Measurements from ENCODE around the gene TRMT61B. TPM values are rescaled to one million over a fixed set of nuclear protein-coding genes. Genes with fewer than 3 reads are reported as not detected.

TRMT61B gene
- 21.9 TPM for total RNA-seq
- long read RNA-seq, transcript TRMT61B-201 (7 exons, 1,836 nt) = major isoform, 26 of 40 reads
- long read RNA-seq, partial matches to known transcripts = 0 of 40 reads
- long read RNA-seq, other reads (novel, unspliced or antisense) = 14 of 40 reads

DNA sequence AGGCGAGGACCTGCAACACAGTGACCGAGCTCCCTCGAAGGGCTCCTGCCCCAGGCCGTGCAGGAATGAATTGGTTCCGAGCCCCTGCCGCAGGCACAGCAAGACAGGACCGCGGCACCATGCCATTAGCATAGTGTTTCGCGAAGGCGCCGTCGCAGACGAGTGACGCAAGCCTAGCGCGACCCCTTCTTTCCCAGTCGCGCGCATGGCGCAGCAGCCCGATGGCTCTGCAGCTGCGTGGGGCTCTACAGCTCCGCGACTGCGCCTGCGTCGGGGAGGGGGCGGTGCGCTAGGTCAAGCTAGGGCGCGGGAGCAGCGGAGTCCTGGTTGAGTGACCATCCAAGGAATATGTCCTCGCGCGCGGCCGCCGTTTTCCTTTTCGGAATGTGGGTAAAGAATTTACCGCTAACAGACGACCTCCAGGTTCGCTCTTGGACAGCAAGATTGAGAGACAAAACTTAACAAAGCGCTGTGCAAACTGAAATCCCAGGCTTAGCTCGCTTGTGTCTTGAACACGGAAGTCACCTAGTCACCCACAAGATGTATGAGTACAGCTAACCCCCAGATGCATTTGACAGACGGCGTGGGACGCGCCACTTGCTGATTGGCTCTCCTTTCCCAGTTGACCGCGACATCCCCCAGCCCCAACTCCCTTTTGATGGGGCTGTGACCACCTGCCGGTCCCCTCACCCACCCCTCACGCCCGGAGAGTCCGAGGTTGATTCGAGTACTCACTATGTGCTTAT lies at the start of gene TRMT61B:
TRMT61B (minus strand) TSS at position 164 of the 746 bp plus-strand sequence; CDS start at position 132, 32 bp downstream.
- TF ChIP-seq, protein P1, sequence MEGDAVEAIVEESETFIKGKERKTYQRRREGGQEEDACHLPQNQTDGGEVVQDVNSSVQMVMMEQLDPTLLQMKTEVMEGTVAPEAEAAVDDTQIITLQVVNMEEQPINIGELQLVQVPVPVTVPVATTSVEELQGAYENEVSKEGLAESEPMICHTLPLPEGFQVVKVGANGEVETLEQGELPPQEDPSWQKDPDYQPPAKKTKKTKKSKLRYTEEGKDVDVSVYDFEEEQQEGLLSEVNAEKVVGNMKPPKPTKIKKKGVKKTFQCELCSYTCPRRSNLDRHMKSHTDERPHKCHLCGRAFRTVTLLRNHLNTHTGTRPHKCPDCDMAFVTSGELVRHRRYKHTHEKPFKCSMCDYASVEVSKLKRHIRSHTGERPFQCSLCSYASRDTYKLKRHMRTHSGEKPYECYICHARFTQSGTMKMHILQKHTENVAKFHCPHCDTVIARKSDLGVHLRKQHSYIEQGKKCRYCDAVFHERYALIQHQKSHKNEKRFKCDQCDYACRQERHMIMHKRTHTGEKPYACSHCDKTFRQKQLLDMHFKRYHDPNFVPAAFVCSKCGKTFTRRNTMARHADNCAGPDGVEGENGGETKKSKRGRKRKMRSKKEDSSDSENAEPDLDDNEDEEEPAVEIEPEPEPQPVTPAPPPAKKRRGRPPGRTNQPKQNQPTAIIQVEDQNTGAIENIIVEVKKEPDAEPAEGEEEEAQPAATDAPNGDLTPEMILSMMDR (IDR thresholded peaks at IDR 0.05; ENCODE audit: borderline replicate concordance) = no peak
- Histone ChIP-seq H3K4me1 (peaks cover 51% of the 10 kb centered on the region), H3K4me3 (peak within 1 kb of the TSS; percentile 85), H3K36me3 (no peaks in the 10 kb centered on the region), H3K27me3 (ENCODE audit: low read depth) (peaks cover under 1% of the 10 kb centered on the region), H3K9me3 (replicated peaks) (no peaks in the 10 kb centered on the region), H3K27ac (replicated peaks) (peak within 1 kb of the TSS; percentile 91)
- peak; percentile 98 for DNase-seq
- intact Hi-C loops (cut with micrococcal nuclease) = no loop called here

DNA sequence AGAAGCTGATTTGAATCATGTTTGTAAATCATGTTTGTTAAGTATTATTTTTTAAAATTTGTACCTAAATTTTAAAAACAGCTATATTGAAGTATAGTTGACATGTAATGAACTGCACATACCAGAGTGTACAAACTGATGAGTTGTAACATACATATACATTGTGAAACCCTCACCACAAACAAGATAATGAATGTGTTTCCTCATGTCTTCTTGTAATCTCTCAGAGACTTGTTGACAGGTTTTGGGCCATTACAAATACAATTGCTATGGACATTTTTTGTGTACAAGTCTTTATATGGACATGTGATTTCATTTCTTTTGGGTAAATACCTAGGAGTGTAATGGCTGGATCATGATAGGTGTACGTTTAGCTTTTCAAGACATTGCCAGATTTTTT lies 45.8 kb upstream of the TRMT61B start:
- H3K4me3 ChIP-seq = no peak overlapping the region
- no peaks in the 10 kb centered on the region for H3K4me1 ChIP-seq
- TF ChIP-seq, protein P1 (IDR thresholded peaks at IDR 0.05; ENCODE audit: borderline replicate concordance) = no peak
- intact Hi-C loops (cut with micrococcal nuclease) = no loop called here
- peaks cover 73% of the 10 kb centered on the region for H3K36me3 ChIP-seq
- no peak overlapping the region for H3K27ac ChIP-seq (replicated peaks)
- no peaks in the 10 kb centered on the region for H3K27me3 ChIP-seq (ENCODE audit: low read depth)
- H3K9me3 ChIP-seq (replicated peaks) = no peaks in the 10 kb centered on the region
- DNase-seq = no peak

DNA sequence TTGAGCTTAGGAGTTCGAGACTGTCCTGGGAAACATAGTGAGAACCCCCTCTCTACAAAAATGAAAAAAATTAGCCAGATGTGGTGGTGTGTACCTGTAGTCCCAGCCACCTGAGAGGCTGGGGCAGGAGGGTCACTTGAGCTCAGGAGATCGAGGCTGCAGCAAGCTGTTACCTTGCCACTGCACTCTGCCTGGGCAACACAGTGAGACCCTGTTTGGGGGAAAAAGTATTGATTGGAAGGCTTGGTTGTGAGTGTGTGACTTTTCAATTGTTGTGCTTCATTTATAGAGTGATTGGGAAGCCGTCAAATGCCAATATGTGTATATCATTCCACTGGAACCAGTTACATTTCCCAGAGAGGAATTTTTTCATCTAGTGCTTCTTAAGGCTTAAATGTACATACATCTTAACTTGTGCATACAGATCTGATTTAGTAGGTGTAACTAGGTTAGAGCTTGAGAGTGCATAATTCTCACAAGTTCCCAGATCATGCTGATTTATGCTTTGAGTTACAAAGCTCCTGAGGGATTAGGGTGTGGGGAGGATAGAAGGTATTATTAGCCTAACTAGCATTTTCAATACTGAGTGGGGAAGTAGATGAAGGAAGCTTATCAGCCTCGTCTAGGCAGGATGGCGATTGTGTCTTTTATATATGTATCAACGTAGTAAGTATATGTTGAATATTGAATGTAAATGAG lies 39.7 kb upstream of the TRMT61B start:
- H3K9me3 ChIP-seq (replicated peaks) = no peaks in the 10 kb centered on the region
- peaks cover 86% of the 10 kb centered on the region for H3K36me3 ChIP-seq
- intact Hi-C loops (cut with micrococcal nuclease) = no loop called here
- no peaks in the 10 kb centered on the region for H3K27me3 ChIP-seq (ENCODE audit: low read depth)
- TF ChIP-seq, protein P1 (IDR thresholded peaks at IDR 0.05; ENCODE audit: borderline replicate concordance) = no peak
- no peak for DNase-seq
- H3K4me3 ChIP-seq = no peak overlapping the region
- no peak overlapping the region for H3K27ac ChIP-seq (replicated peaks)
- H3K4me1 ChIP-seq = no peaks in the 10 kb centered on the region

DNA sequence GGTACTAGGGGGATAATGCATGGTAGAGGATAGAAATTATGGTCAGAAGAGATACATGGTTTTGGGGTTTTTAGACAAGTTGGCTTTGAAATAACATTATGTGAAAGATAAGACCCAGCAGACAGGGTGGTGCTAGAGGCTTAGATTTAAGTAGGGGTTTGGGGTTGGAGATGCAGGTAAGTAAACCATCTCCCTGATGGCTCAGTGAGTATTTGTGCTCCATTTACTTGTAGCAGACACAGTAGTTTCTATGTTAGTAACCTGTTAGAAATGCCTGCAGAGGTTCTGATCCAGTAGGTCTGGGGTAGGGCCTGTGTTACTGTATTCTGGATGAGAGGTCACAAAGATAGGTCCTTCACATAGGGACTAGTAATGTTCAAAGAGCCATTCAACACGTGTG lies 38.1 kb upstream of the TRMT61B start:
- peaks cover 4% of the 10 kb centered on the region for H3K4me1 ChIP-seq
- H3K4me3 ChIP-seq = no peak overlapping the region
- no peak for DNase-seq
- no peak overlapping the region for H3K27ac ChIP-seq (replicated peaks)
- no peaks in the 10 kb centered on the region for H3K27me3 ChIP-seq (ENCODE audit: low read depth)
- H3K9me3 ChIP-seq (replicated peaks) = no peaks in the 10 kb centered on the region
- intact Hi-C loops (cut with micrococcal nuclease) = no loop called here
- TF ChIP-seq, protein P1 (IDR thresholded peaks at IDR 0.05; ENCODE audit: borderline replicate concordance) = no peak
- peaks cover 74% of the 10 kb centered on the region for H3K36me3 ChIP-seq

DNA sequence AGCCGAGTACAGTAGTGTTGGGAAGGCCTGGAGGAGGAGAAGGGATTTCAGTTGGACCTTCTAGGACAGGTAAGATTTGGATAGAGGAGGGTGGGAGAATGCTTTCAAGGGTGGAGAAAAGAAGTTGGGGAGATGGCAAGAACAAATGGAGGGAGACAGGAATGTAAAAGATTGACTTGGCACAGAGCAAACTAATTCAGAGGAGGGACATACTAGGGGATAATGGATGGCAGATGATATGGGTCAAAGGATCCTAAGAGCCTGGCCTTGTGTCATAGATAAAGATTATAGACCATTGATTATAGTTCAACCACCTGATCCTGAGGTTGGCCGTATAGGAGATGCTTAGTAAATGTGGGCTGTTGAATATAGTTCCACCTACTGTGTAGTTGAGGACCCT lies 36.7 kb upstream of the TRMT61B start:
- Histone ChIP-seq H3K9me3 (replicated peaks) (no peaks in the 10 kb centered on the region), H3K4me3 (no peak overlapping the region), H3K4me1 (peaks cover 4% of the 10 kb centered on the region), H3K27ac (replicated peaks) (no peak overlapping the region), H3K36me3 (peaks cover 70% of the 10 kb centered on the region), H3K27me3 (ENCODE audit: low read depth) (no peaks in the 10 kb centered on the region)
- intact Hi-C loops (cut with micrococcal nuclease) = no loop called here
- DNase-seq = no peak
- TF ChIP-seq, protein P1 (IDR thresholded peaks at IDR 0.05; ENCODE audit: borderline replicate concordance) = no peak
